Lower lobe of right lung (tissue), 2 donors: Measurements from ENCODE around the gene ULK2. TPM values are rescaled to one million over a fixed set of nuclear protein-coding genes. Genes with fewer than 3 reads are reported as not detected.

ENCODE experiments used
- ATAC-seq, 2 donors: fragments of 200-7000 bp; cut with Tn5 transposase; one replicate each; pipeline ENCODE4 v1.9.1; 2020 to 2022; ENCODE audit warnings: mild to moderate bottlenecking in 2 of 2, moderate library complexity in 2 of 2
- DNase-seq: peaks from one replicate; pipeline ENCODE4 v3.0.0-alpha.2; 2020
- H3K27ac ChIP-seq: fragments of 200-600 bp; one replicate; pipeline ENCODE4 v1.8.0; 2022
- H3K27me3 ChIP-seq: fragments of 200-600 bp; one replicate; pipeline ENCODE4 v1.8.0; 2022; ENCODE audit warnings: low read depth
- H3K36me3 ChIP-seq: fragments of 200-600 bp; one replicate; pipeline ENCODE4 v1.8.0; 2022; ENCODE audit warnings: mild to moderate bottlenecking
- H3K4me1 ChIP-seq: fragments of 200-600 bp; one replicate; pipeline ENCODE4 v1.8.0; 2022
- H3K4me3 ChIP-seq: fragments of 200-600 bp; one replicate; pipeline ENCODE4 v1.8.0; 2022; ENCODE audit warnings: mild to moderate bottlenecking
- H3K9me3 ChIP-seq: fragments of 200-600 bp; one replicate; pipeline ENCODE4 v1.8.0; 2022
- intact Hi-C: fragments of 100-400 bp; cut with DNase I; formaldehyde crosslinking; loops from one replicate; pipeline ENCODE4 v1.11.0; 2022
- total RNA-seq: library from RNA; stranded (reverse); fragmentation: NEBNext Ultra II Directional; extraction: Animal tissue kit (Norgen Biotek cat#: 25700); gene quantifications from one replicate; pipeline ENCODE4 v1.2.1, GENCODE V29; 2021
- TF ChIP-seq, protein P1 (sequence below): fragments of 200-600 bp; IDR thresholded peaks from one replicate; pipeline ENCODE4 v1.8.0; 2022; ENCODE audit warnings: antibody characterized with exemption, mild to moderate bottlenecking
- donor health status: DM: no; HTN: yes; CAD: no; lungs with severe emphysema.

The ULK2 gene
- total RNA-seq, 1 donor from 2014 or later, result 20.1 TPM

DNA sequence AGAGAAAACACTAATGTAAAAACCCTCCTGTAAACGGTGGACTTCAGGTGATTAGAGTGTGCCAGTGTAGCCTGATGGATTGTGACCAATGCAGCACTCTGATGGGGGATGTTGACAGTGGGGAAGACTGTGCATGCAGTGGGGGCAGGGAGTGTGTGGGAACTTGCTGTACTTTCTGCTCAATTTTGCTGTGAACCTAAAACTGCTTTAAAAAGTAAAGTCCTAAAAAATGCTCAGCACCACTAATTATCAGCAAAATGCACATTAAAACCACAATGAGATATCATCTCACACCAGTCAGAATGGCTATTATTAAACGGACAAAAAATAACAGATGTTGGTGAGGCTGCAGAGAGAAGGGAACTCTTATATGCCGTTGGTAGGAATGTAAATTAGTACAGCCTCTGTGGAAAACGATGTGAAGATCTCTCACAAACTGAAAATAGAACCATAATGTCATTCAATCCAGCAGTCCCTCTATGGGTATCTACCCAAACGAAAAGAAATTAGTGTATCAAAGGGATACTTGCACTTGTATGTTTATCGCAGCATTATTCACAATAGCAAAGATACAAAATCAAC lies 9.7 kb upstream of the ULK2 start:
- Histone ChIP-seq H3K27ac (no peak overlapping the region), H3K4me1 (peaks cover 14% of the 10 kb centered on the region), H3K9me3 (no peaks in the 10 kb centered on the region), H3K36me3 (no peaks in the 10 kb centered on the region), H3K27me3 (no peaks in the 10 kb centered on the region), H3K4me3 (no peak overlapping the region)
- TF ChIP-seq, protein P1, sequence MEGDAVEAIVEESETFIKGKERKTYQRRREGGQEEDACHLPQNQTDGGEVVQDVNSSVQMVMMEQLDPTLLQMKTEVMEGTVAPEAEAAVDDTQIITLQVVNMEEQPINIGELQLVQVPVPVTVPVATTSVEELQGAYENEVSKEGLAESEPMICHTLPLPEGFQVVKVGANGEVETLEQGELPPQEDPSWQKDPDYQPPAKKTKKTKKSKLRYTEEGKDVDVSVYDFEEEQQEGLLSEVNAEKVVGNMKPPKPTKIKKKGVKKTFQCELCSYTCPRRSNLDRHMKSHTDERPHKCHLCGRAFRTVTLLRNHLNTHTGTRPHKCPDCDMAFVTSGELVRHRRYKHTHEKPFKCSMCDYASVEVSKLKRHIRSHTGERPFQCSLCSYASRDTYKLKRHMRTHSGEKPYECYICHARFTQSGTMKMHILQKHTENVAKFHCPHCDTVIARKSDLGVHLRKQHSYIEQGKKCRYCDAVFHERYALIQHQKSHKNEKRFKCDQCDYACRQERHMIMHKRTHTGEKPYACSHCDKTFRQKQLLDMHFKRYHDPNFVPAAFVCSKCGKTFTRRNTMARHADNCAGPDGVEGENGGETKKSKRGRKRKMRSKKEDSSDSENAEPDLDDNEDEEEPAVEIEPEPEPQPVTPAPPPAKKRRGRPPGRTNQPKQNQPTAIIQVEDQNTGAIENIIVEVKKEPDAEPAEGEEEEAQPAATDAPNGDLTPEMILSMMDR, result no peak
- ATAC-seq, result no peak
- no peak for DNase-seq
- intact Hi-C loops, result no loop called here

DNA sequence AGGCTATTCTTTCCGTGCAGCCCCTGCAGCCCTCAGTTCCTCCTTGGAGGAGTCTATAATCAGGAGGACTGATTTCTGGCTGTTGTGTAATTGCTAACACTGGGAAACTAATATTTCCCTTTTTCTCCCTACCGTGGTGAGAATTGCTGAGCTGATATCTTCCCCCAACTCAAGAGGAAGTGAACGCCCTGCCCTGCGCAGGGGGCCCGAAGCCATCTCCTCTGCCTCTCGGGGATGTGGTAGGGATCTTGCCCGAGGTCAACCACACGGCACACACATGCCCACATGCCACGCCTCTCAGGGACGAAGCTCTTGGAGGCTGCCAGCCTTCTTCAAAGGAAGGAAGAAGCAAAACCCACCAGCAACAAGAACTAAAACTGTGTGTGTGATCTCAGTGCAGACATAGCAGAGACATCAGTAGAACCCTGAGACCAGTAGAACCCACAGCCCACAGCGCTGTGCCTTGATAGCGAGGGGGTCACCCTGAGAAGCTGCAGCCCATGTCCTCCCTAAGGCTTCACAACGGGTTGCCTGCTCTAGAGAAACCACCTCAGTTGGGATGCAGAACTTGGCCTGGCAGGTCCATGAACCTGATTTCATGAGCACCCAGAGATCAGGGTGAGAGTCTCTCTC lies 8.9 kb upstream of the ULK2 start:
- peak; percentile 76 to 94 for ATAC-seq
- intact Hi-C loops, result no loop called here

DNA sequence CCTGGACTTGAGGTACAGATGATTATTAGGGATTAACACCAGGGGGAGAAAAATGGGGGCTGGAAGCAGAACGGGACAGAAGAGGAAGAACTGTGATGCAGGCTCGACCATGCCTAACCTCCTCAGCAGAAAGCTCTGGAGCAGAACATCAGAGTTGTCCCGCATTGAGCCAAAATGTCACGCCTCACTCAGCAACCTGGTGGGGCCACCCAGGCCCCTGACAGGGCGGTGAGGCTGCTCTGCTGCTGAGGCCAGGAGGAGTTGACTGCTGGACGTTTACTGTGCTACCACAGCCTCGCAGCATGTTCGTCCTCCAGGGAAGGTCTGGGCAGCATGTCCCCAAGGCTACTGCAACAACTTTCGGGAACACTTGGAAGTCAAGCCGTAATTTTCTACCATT lies 6.5 kb upstream of the ULK2 start:
- Histone ChIP-seq H3K9me3 (no peaks in the 10 kb centered on the region), H3K36me3 (no peaks in the 10 kb centered on the region), H3K4me1 (peaks cover 14% of the 10 kb centered on the region), H3K27me3 (no peaks in the 10 kb centered on the region), H3K27ac (no peak overlapping the region), H3K4me3 (no peak overlapping the region)
- TF ChIP-seq, protein P1, result no peak
- intact Hi-C loops, result no loop called here
- ATAC-seq, result no peak
- DNase-seq, result no peak

More for the DNA sequence above, 8.9 kb upstream of the ULK2 start:
- H3K27ac ChIP-seq, result no peak overlapping the region
- H3K4me3 ChIP-seq, result no peak overlapping the region
- peaks cover 14% of the 10 kb centered on the region for H3K4me1 ChIP-seq
- no peaks in the 10 kb centered on the region for H3K36me3 ChIP-seq
- peak; percentile 80 for DNase-seq
- TF ChIP-seq, protein P1, result no peak
- no peaks in the 10 kb centered on the region for H3K9me3 ChIP-seq
- no peaks in the 10 kb centered on the region for H3K27me3 ChIP-seq

DNA sequence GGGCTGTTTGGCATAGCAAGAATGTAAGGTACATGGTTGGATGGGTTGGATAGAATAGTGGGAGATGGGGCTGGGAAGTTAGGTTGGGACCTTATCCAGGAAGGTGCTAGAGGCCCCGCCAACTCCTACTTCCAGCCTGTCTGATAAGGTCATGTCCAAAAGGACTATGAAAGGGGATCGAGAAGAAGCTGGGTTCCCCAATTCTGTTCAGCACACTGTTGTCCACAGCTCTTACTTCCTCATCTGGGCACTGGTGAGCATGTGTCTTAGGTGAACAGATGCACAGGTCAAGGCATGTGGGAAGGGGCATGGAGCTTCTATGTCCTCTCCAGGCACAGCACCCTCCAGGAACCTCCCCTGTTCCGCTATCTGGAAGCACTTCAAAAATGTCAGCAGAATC lies 5.6 kb upstream of the ULK2 start:
- H3K27me3 ChIP-seq, result no peaks in the 10 kb centered on the region
- ATAC-seq, result peak in 1 of 2 donors; percentile 29
- intact Hi-C loops, result no loop called here

DNA sequence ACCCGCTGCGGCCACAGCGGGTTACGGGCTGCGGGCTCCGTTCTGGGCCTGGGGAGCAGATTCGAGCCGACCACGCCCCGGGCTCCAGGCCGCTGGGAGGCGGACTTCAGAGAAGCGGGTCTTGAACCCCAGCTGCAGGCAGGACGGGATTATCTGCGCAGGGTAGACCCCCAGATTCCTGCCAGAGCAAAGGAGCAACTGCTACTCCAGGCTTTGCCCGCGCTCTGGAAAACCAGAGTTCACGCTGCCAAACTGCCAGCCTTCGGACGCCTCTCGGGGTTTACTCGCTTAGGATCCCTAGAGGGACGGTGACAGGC lies 301 bp upstream of the ULK2 start:
- Histone ChIP-seq H3K9me3 (no peaks in the 10 kb centered on the region), H3K27ac (peak overlapping the region; percentile 92), H3K4me3 (peak overlapping the region; percentile 81), H3K27me3 (no peaks in the 10 kb centered on the region), H3K4me1 (peaks cover 9% of the 10 kb centered on the region), H3K36me3 (peaks cover 3% of the 10 kb centered on the region)
- ATAC-seq (peak in 1 of 2 donors; percentile 8), DNase-seq (no peak)
- intact Hi-C loops, result no loop called here
- TF ChIP-seq, protein P1, result no peak

More for the DNA sequence above, 5.6 kb upstream of the ULK2 start:
- Histone ChIP-seq H3K36me3 (no peaks in the 10 kb centered on the region), H3K4me3 (no peak overlapping the region), H3K27ac (no peak overlapping the region), H3K9me3 (no peaks in the 10 kb centered on the region), H3K4me1 (peaks cover 14% of the 10 kb centered on the region)
- TF ChIP-seq, protein P1, result no peak
- no peak for DNase-seq
